ENCODE data around the gene UCN2.

UCN2 gene

DNA sequence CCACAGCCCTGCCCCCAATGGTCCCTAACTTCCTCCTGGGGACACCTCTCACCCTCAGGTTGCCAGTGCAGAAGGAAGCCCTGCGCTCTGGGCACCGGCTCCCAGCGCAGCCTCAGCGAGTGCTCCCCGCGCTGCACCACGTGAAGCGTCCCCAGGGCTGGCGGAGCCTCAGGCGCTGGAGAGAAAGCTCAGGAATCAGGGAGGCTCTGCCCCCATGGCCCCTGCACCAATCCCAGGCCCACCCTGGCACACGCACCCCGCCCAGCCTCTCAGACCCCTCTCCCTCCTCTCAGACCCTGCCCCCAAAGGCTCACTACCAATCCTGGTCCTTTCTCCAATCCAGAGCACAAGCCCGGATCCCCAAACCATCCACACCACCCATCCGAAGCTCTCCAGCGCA is 24.6 kb upstream of the UCN2 start:
- DNase-seq: no peak

DNA sequence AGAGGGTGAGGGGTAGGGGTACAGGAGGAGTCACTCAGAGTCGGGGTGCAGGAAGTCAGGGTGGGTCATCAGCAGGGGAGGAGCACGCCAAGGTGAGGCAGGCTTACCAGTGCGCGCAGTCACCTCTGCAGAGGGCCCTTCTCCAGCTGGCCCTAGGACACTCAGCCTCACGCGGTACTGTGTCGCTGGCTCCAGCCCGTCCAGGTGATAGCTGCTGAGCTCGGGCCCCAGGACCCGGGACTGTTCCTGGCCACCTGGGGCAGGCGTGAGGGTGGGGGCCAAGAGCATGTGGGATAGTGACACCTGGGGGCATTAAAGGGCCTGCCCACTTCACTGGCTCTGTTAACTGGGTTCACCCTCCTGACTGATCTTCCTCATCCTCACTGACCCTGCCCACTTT is 24.1 kb upstream of the UCN2 start:
- DNase-seq: no peak

GRCh38 chr3:48585411-48585810 is 21.8 kb upstream of the UCN2 start:
- DNase-seq: no peak

- no peak for DNase-seq
Measured at GRCh38 chr3:48584836-48585235, 21.3 kb upstream of the UCN2 start.

DNA sequence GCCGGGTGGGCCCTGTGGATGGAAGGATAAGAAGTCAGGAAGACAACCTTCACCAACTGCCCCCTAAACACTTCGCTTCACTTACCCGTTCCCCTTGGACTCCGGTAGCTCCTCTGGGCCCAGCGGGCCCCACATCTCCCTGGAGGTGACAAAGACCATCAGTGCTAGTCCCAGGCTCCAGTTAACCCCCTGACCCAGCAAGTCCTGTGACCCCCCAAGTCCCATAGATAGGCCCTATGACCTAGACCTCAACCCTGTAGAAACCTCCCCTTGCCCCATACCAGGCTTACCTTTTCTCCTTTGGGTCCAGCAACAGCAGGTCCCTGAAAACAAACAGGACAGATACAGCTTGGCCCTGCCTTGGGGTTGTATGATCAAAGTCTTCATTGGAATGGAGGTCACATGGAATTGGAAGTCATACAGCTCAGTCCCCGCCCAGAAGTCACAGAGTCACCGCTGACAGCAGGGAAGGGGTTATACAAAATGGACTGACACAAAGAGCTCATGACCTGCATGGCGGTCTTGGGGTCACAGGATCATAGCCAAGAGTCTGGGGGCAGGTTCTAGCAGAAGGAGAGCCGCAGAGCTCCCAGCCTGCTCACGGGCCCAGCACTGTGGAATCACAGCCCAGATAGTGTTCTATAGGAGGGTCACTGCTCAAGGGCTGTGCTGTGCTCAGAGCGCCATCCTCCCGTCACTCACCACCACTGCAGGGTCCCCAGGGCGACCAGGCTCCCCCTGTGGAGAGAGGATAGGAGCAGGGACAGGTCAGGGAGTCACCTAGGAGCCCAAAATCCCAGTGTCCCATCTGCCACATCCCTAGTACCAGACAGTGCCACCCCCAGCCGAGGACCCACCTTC is 18.3 kb upstream of the UCN2 start:
- DNase-seq: no peak

- DNase-seq: no peak
Measured at GRCh38 chr3:48576647-48577046, 13.1 kb upstream of the UCN2 start.

DNA sequence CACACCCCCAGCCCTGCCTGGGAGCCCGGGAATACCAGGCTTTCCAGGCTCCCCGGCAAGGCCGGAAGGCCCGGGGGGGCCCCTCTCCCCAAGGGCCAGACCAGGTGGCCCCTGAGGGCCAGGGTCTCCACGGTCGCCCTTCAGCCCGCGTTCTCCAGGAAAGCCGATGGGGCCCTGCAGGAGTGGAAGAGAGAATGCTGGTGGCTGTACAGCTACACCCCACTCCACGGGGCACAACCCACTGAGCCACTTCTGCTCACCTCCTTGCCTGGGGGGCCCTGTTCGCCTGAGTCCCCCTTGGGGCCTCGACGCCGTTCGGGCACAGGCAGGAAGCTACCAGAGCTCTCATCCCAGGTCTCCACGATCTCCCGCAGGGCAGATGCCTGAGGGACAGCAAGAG is 11.8 kb upstream of the UCN2 start:
- no peak for DNase-seq

GRCh38 chr3:48573973-48574585 is 10.5 kb upstream of the UCN2 start:
- DNase-seq: no peak

DNA sequence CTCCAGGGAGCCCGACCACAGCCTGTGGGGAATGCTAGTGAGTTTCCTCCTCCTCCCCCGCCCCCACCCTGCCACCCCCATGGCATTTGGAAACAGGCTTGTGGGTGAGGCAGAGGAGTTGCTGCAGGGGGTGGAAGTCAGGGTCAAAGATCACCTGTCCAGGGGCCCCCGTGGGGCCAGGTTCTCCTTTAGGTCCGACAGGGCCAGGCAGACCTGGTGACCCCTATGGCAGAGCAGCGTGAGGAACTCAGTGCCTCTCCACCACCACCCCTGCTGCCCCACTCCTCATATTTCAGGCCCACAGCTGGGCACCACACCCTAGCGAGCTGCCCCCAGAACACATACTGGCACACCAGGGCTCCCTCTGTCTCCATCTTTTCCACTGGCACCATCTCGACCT is 8.9 kb upstream of the UCN2 start:
- no peak for DNase-seq

DNA sequence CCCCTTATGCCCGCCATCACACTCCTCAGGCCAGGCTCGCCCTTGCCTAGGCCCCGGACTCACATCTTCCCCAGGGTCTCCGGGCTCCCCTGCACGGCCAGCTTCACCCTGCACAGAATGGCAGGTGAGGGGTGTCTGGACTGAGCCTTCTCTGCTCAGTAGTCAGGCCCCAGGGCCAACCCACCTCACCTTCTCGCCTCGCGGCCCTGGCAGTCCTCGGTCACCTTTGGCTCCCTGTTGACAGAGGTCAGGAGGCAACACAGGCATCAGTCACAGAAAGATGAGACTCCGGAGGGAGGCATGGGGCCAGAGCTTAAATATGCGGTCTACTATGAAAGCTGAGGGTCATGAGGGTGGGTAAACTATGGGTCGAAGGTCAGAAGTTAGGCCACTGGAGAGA is 8.4 kb upstream of the UCN2 start:
- no peak for DNase-seq

GRCh38 chr3:48569808-48570450 is 6.3 kb upstream of the UCN2 start:
- DNase-seq: no peak

DNA sequence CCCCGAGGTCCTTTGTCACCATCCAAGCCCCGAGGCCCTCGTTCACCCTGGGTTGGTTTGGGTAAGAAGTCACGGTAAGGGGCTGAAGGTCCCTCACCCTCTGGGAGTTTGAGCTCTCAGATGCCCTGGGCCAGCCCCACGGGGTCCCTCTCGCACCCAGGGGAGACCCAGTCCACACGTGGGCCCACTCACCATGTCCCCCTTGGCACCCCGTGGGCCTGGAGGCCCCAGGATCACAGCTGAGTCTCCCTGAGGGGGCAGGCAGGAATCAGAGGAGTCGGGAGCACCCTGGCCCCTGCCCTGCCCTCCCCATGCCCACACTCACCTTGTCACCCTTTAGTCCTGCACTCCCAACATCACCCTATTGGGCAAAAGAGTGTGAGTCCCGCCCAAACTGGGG is 5.8 kb upstream of the UCN2 start:
- DNase-seq: no peak

- DNase-seq: no peak
Measured at GRCh38 chr3:48568476-48568875, 4.9 kb upstream of the UCN2 start.

DNA sequence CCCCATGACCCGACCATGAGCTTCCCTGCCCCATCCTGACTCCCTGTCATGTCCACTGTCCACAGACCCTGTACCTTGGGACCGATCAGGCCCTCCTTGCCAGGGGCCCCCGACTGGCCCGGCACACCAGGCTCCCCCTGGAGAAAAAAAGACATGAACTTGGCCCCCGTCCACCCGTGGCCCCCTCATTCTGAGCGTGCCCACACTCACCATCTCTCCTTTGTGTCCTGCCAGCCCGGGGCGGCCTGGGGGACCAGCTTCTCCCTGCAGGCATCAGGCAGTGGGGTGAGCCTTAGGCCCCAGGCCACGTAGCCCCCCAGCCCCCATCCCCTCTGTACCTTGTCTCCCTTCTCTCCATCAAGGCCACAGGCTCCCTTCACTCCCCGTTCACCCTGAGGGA is 3.9 kb upstream of the UCN2 start:
- no peak for DNase-seq

GRCh38 chr3:48567090-48567489 is 3.5 kb upstream of the UCN2 start:
- DNase-seq: no peak

DNA sequence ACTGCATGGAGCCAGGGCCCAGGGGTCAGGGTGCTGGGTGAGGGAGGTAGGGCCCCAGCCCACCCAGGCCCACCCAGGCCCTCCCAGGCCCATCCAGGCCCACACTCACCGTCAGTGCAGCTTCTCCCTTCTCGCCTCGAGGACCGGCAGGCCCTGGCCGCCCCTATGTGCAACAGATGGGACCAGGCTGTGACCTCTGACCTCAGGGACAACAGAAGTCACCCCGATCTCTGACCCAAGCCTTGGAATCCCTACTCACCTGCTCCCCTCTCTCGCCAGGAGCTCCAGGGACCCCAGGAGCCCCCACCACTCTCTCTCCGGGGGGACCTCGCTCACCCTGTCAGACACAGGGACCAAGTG is 2.8 kb upstream of the UCN2 start:
- DNase-seq: no peak

GRCh38 chr3:48565591-48566400 is 2.2 kb upstream of the UCN2 start:
- no peak for DNase-seq

DNA sequence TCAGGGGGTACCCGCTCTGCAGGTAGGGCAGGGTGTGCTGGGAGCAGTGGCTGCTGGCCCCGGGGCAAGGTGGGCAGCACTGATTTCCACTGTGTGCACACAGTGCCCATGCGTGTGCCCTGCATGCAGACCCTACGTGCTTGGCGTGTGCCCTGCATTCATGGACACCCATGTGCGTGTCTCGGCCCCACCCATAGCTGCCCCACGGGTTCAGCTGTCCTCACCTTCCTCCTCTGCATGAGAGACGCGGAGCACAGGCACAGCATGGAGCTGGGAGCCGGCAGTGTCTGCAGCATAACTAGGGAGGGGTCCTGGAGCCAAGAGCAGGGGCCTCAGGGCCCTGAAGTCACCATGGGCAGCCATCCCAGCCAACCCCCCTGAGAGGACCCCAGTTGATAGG is 1.6 kb upstream of the UCN2 start:
- no peak for DNase-seq

- DNase-seq: no peak
Measured at GRCh38 chr3:48564667-48565066, 1.1 kb upstream of the UCN2 start.

DNA sequence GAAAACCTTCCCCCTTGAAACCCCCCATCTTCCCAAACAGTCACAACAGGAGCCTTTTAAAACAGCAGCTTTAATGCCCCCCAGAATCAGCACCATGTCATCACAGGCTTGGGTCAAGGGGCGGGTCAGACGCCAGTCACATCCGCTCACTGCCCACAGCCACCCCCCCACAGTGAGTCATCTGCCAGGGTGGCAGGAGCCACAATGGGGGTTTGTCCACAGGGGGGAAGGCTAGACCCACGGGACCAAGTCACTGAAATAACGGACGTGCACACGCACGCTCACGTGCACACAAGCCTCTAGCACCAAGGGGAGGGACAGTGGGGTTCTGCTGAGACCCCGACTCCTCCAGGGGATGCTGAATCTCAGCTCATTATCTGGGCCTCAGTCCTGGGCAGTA is 441 bp upstream of the UCN2 start:
- DNase-seq: no peak

GRCh38 chr3:48562367-48563095 is 1.1 kb downstream of the UCN2 start:
- no peak for DNase-seq

DNA sequence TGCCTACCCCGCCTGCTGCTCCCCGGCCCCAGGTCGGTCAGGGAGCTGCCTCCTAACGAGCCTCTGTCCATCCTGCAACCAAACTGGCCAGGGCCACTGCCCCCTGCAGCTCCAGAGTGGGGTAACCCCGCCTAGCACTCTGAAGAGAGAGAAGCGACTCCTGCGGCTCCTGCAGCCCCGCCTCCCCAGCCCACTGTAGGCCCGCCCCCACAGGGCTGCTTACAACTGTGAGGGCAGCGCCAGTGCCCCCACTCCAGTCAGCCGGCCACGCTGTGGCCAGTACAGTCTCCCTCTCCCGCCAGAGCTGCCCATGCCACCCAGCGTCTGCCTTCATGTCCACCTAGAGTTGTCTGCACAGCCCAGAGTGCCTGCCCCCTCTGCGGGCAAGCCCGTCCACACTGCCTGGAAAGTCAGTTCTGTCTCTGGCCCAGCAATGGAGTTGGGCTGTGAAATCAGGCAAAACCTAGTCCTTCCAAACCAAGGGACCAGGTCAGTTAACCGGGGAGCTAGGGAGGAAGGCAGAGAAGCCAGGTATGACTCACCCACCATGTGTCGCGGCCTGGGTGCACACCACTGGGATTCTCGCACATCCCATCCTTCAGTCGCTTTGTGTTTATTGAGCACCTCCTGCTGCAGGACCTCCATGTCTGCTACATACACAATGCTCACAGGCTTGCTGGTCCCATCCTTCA is 2.4 kb downstream of the UCN2 start:
- DNase-seq: no peak

Measured in stimulated activated naive CD4-positive, alpha-beta T cell treated with Interleukin-2 at 50 U/mL for 16 hours (primary cell).